HG03457 (cell line): Measurements from ENCODE around the gene ARID1B.
A peak's percentile ranks its signal among the peaks of the same experiment; 100 is the strongest.

Source experiments
- ATAC-seq: cut with Tn5 transposase; IDR thresholded peaks from one replicate; pipeline ENCODE4 v1.9.1; 2021; ENCODE audit warnings: moderate number of reproducible peaks; ENCODE audit not compliant: unreplicated experiment

ARID1B gene

DNA sequence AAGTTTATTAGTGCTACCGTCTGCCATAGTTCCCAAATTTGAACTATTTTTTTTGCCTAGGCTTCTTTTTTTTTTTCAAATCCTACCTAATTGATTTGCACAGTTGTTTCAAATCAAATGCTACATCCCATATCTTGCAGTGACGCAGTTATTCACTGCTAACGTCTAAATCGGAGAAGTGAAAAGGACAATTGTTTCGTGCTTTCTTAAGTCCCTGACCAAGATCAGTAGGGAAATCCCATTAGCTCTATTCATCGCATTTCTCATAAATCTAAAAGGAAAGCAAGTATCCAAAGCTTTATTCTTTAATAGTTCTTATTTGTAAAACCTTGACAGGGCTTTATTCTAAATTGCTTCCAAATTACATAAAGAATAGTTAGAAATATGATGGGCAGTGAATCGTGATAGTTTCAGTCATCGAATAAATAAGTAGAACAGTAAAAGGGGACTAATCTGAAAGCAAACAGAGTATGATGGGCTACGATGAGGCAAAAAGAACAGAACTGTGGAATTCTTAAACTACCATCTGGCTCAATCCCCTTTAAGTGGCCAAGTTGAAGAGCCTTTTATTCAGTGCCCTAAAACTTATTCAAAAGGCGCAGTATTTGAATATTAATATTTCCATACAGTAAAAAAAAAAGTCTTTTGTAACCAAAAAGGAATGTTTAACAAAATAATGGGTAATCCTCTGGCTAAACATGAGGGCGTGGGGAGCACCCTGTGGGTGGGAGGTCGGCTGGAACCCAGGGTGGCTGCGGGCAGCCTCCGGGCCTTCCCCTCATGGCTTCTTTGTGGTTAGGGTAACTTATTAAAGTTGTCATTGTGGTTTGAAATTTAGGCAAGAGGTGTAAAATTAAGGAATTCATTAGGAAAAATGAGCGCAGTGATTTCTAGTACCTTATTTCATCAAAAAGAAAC, 3.0 kb upstream of the ARID1B start:
- ATAC-seq, result no peak

DNA sequence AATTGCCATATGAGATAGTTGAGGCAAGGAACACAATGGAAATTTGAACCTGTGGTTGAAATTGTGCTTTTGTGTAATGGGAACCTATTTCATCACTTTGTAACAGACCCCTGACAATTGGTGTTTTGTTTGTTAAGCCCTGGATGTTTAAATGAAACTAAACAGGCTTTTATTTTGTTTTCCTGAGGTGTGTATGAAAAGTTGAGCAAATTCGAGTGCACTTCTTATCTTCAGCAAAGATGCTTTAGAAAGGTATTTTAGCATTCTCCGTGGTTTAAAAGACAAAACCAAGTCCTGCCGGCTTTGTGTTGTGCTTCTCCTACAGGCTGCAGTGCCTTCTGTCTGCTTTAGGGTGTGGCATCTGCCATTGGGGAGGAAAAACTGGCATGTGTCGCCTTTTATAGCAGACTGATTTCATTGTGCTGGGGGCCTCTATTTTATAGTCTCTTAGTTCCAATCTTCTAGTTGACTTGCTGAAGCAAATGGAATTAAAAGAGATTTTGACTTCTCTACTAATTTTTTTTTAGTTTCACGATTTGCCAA, 2.2 kb upstream of the ARID1B start:
- ATAC-seq, result no peak

DNA sequence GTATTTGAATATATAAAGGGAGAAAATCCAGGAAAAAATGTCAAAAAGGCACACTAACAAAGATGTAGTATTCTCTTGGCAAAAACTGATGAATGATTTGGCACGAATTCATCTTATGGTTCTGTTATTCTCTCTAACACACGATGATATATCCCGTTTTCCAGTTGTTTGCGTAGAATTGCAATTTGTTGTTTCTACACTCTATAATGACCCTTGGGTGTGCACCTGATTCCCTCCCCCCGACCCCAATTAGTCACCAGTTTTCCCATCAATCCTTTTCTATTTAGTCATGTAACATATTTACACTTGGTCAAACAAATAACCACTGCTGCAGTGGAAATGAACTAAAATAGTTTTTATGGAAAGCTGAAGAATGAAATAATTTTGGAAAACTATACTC, 1.5 kb upstream of the ARID1B start:
- no peak for ATAC-seq

DNA sequence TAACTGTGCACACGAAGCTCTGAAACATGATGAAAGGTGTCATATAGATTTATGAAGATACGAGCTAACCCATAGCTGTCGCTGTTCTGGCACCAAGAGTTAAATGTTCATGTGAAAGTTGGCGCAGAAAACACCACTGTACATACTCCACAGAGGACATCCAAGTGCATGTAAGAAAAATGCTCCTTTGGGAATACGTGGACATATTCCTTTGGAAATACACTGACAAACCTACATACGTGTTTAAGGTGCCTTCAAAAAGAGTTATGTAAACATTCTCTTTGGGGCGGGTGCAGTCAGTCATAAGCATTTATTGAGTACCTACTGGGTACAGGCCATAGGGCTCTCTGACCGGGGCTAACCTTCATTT, 723 bp upstream of the ARID1B start:
- no peak for ATAC-seq

DNA sequence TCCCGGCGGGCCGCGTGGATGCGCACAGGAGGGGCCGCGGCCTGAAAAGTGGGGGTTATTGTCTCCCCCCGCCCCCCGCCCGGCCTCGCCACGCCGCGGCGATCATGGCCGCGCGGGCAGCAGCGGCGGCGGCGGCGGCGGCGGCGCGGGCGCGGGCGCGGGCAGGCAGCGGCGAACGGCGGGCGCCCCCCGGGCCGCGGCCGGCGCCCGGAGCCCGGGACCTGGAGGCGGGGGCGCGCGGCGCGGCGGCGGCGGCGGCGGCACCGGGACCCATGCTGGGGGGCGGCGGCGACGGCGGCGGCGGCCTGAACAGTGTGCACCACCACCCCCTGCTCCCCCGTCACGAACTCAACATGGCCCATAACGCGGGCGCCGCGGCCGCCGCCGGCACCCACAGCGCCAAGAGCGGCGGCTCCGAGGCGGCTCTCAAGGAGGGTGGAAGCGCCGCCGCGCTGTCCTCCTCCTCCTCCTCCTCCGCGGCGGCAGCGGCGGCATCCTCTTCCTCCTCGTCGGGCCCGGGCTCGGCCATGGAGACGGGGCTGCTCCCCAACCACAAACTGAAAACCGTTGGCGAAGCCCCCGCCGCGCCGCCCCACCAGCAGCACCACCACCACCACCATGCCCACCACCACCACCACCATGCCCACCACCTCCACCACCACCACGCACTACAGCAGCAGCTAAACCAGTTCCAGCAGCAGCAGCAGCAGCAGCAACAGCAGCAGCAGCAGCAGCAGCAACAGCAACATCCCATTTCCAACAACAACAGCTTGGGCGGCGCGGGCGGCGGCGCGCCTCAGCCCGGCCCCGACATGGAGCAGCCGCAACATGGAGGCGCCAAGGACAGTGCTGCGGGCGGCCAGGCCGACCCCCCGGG, 637 bp downstream of the ARID1B start:
- ATAC-seq, result no peak

DNA sequence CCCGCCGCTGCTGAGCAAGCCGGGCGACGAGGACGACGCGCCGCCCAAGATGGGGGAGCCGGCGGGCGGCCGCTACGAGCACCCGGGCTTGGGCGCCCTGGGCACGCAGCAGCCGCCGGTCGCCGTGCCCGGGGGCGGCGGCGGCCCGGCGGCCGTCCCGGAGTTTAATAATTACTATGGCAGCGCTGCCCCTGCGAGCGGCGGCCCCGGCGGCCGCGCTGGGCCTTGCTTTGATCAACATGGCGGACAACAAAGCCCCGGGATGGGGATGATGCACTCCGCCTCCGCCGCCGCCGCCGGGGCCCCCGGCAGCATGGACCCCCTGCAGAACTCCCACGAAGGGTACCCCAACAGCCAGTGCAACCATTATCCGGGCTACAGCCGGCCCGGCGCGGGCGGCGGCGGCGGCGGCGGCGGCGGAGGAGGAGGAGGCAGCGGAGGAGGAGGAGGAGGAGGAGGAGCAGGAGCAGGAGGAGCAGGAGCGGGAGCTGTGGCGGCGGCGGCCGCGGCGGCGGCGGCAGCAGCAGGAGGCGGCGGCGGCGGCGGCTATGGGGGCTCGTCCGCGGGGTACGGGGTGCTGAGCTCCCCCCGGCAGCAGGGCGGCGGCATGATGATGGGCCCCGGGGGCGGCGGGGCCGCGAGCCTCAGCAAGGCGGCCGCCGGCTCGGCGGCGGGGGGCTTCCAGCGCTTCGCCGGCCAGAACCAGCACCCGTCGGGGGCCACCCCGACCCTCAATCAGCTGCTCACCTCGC, 1.5 kb downstream of the ARID1B start:
- no peak for ATAC-seq

DNA sequence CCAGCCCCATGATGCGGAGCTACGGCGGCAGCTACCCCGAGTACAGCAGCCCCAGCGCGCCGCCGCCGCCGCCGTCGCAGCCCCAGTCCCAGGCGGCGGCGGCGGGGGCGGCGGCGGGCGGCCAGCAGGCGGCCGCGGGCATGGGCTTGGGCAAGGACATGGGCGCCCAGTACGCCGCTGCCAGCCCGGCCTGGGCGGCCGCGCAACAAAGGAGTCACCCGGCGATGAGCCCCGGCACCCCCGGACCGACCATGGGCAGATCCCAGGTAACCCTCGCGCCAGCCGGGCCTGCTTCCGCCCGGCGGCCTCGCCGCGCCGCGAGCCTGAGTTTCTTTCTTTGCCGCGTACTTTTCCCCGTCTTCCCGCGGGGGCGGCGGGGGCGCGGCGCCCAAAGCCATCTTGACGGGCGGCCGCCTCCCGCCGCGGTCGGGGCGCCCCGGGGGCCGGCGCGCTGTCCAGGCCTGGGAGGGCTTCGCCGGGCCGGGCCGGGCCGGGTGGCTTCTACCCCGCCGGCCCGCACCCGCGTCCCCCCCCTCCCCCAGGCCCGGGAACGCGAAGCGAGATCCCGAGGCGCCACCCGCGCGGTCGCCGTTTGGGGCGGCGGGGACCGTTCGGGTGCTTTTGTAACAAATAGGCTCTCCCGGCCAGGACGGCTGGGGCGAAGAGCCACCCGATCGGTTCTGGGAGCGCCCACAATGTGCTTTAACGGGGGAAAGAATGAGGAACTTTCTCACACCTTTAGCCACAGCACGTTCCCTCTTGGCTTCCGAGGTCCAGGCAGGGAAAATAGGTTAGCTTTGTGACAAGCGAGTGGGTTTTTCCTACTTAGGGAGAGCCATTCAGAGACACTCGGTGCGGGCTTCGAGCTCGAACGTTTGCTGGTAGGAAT, 2.3 kb downstream of the ARID1B start:
- ATAC-seq, result no peak

DNA sequence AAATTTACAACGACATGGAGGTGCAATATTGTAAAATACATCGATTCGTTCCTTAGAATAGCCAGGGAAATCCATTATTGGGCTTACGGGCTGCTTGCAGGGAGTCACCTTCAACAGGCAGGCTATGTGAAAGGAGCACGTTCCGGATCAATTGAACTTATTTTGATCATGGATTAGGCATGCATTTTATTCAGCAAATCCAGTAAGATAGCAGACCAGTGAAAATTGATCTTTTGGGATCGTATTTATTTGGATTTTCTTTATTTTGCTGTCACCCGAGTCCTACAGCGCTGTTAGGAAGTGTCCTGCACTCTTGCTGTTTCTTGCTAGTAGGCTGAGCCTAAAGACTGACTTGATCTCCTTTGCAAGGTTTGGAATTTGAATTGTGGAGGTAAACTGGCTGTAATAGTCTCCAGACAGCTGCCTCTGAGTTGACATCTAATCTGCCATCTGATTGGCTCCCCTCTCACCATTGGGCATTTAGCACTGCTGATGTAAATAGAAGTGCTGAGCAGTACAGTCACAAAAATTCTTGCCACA, 3.0 kb downstream of the ARID1B start:
- peak; percentile 38 for ATAC-seq

DNA sequence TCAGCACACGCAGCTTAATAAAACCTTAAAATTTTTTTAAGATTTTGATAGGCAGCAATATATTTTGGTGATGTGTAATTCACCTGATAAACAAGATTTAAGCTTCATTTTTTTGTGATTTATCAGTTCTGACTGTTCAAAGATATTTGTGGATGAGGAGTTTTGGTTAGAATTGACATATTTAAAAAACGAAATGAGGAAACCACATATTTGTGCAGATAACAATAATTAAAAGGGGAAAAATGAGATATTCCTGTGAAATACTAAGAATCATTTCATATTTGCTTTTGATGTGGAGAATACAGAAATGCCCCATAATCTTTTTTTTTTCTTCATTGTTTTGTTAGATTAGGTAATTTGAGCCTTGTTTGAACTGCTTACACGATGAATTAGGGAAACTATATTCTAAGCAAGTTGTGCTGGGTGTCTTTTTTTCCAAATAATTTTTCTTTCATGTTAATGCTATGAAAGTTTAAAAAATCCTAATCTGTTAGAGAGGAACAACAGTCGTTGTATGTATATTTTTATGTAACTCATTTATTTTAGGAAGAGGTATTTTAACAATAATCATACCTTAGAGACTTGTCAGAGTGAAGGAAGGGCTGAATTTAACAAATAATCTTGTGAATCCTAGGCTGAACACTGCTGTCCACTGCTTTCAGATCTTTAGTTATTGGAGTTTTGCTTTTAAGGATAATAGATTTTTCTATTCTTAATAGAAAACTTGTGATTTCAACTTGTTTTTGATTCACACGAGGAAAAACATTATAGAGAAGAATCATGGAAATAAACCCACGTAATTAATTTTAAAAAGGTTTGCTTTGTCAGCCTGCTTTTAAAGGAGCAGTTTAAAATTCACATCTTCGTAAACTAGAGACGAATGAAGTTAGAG, 4.0 kb downstream of the ARID1B start:
- no peak for ATAC-seq

DNA sequence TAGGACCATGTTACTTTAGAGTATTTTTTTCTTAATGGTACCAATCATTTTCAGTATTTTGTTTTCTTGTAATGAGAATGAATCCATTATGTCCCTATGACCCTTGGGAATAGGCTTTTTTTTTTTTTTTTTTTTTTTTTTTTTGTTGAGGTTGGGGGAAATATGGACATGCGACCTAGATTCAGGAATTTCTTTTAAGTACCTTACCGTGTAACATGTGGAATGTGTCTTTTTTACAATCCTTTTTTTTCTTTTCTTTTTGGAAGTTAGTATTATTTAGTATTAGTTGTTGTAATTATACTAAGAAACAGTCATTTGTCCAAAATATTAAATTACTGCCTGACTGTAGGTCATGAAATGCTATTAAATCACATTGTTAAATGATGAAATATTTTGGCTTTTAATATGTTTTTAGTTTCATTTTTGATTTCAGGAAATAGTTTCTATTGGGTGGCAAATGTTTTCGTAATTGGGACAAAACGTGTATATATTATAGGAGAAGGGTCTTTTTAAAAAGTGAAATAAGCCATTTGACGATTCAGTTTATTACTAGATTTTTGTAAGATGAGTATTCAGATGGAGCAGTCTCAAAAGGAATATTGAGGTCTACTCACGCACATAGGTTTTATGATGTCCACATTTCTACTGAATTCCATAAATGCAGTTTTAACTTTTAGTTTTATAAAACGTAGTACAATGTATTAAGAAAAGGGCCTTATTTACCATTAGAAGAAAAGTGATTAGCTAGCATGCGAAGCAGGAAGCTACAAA, 4.9 kb downstream of the ARID1B start:
- no peak for ATAC-seq

DNA sequence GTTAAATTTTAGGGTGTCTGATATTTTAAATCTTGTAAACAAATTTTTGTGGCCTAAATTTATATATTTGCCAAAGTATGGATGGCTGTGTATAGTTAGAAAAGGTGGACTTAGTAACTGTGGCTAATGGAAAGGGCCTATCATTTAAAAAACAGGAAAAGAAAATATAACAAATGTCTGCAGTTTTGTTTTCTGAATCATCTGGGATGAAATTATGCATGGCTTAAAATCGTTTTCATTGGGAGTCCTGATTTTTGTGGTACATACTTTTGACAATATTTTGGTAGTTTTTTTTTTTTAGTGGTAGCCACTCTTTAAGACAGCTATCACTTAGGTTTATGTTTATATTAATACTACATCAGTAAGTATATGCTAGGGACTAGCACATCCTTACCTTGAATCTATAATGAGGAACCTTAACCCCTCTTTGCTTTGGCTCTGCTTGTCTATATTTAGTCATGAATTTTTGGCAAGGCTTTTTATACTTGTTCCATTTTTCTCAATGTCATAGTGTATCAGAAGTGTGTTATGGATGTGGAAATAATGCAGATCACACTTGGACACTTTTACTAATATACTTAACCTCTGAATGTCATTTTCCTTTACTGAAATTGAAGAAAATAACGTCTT, 5.6 kb downstream of the ARID1B start:
- no peak for ATAC-seq

DNA sequence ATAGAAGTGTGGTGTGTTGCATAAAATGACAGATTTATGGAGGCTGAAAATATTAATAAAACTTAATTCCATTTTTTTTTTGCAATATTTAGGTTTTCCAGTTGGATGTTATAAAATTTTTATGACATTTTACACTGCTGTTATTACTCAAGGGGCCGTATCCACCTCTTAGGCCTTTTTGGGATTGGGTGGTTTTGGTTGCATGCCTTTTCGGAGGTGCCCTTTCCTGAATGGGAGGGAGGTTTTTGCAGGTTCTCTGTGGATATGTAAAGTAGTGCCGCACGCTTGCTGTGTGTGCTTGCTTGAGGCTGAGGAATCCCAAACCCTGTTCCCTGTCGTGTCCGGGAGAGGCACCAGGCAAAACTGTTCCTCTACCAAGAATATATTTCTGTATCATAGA, 6.8 kb downstream of the ARID1B start:
- no peak for ATAC-seq

DNA sequence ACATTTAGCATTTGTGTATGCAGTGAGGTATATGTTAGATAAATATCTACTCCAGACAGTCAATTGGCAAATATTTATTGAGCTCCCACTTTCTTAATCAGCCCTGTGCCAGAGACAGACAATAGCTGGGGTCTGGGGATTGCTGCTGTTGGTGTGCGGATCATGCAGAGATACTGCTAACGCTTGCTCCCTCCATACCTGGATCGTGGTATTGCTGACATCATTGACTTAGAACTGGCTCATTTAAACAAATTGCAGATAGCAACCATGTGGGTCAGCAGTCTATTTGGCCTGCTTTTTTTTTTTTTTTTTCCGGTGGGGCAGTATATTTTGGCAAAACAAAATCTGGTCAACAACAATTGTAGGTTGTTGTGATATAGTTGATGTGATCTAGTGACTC, 9.5 kb downstream of the ARID1B start:
- no peak for ATAC-seq

DNA sequence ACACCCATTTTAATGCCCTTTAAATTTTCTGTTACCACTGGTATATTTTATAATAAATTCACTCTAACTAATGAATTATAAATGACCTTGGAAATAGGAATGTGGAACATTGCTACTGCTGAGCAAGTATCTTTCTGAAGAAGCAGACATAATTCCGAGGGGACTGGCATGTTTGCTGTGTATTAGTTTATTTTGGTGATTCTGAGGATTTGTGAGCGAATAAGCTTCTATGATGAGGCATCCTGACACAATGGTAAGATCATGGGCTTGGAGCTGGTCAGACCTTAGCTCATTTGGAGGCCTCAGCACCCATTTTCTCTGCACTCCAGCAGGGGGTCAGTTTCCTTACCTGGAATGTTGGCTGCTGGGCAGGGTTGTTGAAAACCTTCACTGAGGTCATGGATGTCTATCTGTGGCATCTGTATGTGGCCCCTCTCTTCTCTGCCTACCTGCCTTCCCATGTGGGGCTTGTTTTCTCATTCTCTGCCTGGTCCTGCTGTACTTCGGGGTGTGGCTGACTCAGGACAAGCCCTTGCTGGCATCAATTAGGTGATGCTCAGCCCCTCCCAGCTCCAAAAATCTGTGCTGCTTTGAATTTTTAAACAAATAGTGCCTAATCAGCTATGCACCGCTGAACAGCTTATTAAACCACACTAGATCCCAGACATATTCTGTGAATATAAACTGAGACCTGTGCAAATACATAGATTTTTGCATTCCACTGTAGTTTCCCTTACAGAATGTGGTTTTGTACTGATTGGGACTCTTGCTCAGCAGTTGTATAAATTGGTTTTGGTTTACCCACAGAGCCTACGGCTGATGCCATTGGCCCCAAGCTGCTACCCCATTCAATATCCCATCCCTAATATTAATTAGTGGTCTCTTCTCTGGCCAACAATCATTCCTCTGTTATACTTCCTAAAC, 10.7 kb downstream of the ARID1B start:
- ATAC-seq, result no peak

DNA sequence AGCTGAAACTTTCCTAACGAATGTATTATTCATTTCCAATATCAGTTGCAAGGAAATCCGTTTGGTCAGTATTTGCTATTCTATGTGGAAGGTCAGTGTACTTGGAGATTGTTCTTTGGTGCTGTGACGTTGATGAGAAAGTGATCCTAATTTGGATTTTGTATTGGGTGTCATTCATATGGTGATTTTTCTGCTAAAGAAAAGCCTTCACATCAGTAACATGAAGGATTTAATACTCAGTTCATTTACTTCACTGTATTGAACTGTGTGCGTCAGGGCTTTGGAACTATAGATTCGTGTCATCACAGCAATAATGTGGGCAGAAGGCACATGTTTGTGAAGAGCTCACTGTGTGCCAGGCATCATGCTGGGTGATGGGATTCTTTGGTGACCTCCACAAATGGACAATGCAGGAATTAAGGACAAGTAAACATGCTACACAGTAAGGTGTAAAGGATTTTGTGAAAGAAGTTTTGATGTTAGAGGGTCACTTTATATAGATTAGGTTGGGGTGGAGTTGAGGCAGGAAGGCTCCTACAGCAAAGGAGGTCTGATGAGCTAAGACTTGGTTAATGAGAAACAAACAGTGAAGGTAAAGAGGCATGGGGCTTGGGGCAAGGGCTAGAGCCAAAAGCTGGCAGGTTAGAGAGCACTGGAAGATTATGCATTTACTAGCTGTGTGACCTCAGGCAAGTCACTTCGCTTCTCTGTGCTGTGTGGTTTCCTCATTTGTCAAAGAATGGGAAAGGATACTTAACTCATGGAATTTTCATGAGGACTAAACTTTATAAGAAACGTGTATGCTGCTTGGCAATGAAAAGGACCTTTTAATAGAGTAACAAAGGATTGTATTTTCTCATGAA, 12.1 kb downstream of the ARID1B start:
- ATAC-seq, result no peak
